ENCODE data around the gene SPAG17. TPM values are rescaled to one million over a fixed set of nuclear protein-coding genes. Genes with fewer than 3 reads are reported as not detected.

SPAG17 gene
- total and polyA plus RNA-seq, 2 of the 4 experiments (the other 2 are of a cell fraction), result 0.10 TPM; not detected in 1

DNA sequence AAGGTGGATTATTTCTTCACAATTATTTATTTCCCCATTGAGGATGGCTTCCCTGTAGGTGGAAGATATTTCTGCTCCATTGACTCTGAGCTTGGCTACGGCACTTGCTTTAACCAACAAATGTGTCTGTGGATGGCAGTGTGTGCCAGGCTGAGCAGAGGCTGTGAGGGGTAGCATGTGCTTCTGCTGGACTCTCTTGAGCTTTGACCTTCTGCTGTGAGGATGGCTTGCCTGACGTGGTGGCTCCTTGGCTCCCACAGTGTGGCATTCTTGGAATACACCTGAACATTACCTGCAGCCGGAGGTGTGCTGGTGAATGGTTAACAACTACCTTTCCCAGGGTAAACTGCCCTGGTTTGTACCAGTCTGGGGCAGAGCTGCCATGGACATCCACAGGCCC, 208.6 kb downstream of the SPAG17 start:
- CTCF ChIA-PET, result no interaction called here
- dilution Hi-C loops (cut with HindIII; ENCODE audit: low sequenced_read_pairs, unreplicated experiment), result no loop called here
- no TSS peak for BruUV-seq (replicated peaks)

More for the DNA sequence above, 208.6 kb downstream of the SPAG17 start:
- TF ChIP-seq, protein P1, sequence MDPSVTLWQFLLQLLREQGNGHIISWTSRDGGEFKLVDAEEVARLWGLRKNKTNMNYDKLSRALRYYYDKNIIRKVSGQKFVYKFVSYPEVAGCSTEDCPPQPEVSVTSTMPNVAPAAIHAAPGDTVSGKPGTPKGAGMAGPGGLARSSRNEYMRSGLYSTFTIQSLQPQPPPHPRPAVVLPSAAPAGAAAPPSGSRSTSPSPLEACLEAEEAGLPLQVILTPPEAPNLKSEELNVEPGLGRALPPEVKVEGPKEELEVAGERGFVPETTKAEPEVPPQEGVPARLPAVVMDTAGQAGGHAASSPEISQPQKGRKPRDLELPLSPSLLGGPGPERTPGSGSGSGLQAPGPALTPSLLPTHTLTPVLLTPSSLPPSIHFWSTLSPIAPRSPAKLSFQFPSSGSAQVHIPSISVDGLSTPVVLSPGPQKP (IDR thresholded peaks at IDR 0.05; ENCODE audit: borderline replicate concordance, low read depth, low read length), result no peak
- TF ChIP-seq MAFK (IDR thresholded peaks at IDR 0.05; ENCODE audit: low read depth, low read length) (no peak), NFE2L2 (IDR thresholded peaks at IDR 0.05; ENCODE audit: low read depth, low read length) (no peak), CHD1 (IDR thresholded peaks at IDR 0.05; ENCODE audit: low read depth, low read length) (no peak), FOS (IDR thresholded peaks at IDR 0.05; ENCODE audit: low read depth, low read length) (no peak), POLR2A (IDR thresholded peaks at IDR 0.05; ENCODE audit: low read depth, low read length) (no peak), MAZ (IDR thresholded peaks at IDR 0.05; ENCODE audit: borderline replicate concordance, low read depth, low read length) (no peak), SMC3 (IDR thresholded peaks at IDR 0.05; ENCODE audit: low read depth, low read length) (no peak), RFX5 (IDR thresholded peaks at IDR 0.05; ENCODE audit: low read depth, low read length) (no peak)
- TF ChIP-seq, protein P2, sequence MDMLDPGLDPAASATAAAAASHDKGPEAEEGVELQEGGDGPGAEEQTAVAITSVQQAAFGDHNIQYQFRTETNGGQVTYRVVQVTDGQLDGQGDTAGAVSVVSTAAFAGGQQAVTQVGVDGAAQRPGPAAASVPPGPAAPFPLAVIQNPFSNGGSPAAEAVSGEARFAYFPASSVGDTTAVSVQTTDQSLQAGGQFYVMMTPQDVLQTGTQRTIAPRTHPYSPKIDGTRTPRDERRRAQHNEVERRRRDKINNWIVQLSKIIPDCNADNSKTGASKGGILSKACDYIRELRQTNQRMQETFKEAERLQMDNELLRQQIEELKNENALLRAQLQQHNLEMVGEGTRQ (IDR thresholded peaks at IDR 0.05; ENCODE audit: low read depth, low read length), result no peak
- Histone ChIP-seq H2BK15ac (ENCODE audit: low read depth, low read length) (no peak overlapping the region), H3K9me1 (ENCODE audit: insufficient read depth, low read length) (no peaks in the 10 kb centered on the region; the same call in 1 of the 2 replicates), H3K18ac (ENCODE audit: low read depth, low read length) (no peak overlapping the region), H3K56ac (ENCODE audit: extremely low read depth, insufficient read depth, low read length) (no peak overlapping the region), H2AK5ac (ENCODE audit: low read depth, low read length) (no peak overlapping the region), H3K4ac (ENCODE audit: low read depth, low read length) (no peak overlapping the region), H2BK20ac (ENCODE audit: low read depth, low read length) (no peak overlapping the region), H3K36me3 (ENCODE audit: control insufficient read depth, insufficient read depth, low read length) (no peaks in the 10 kb centered on the region), H4K91ac (ENCODE audit: insufficient read depth, low read depth, low read length) (no peak overlapping the region), H3K9ac (ENCODE audit: low read depth, low read length) (no peak overlapping the region), H3K14ac (replicated peaks; ENCODE audit: low read depth, low read length) (no peak overlapping the region), H3K4me3 (ENCODE audit: insufficient read depth, low read depth, low read length) (no peak overlapping the region), H3K4me1 (ENCODE audit: control insufficient read depth, insufficient read depth, low read length) (no peaks in the 10 kb centered on the region), H2BK5ac (ENCODE audit: low read depth, low read length, poor library complexity, severe bottlenecking) (no peak overlapping the region), H3K27me3 (ENCODE audit: control insufficient read depth, insufficient read depth, low read length) (peaks cover 6% of the 10 kb centered on the region), H4K5ac (ENCODE audit: low read depth, low read length) (no peak overlapping the region), H2AFZ (replicated peaks; ENCODE audit: low read length, poor library complexity) (no peak overlapping the region), H4K20me1 (ENCODE audit: insufficient read depth, low read length) (no peaks in the 10 kb centered on the region), H2AK9ac (replicated peaks; ENCODE audit: low read depth, low read length, poor library complexity) (no peak overlapping the region), H3K27ac (ENCODE audit: insufficient read depth, low read length) (no peak overlapping the region), H4K8ac (ENCODE audit: low read depth in 2 of 2, low read length in 2 of 2) (no peak overlapping the region), H3K23ac (ENCODE audit: low read depth, low read length) (no peak overlapping the region), H2BK120ac (ENCODE audit: low read depth, low read length) (no peak overlapping the region), H3K79me1 (ENCODE audit: low read depth in 1 of 2, low read length in 2 of 2) (no peaks in the 10 kb centered on the region), H3K9me3 (ENCODE audit: control insufficient read depth, insufficient read depth, low read length) (no peaks in the 10 kb centered on the region), H3K4me2 (ENCODE audit: low read depth, low read length) (no peak overlapping the region)
- in situ Hi-C loops (cut with MboI; ENCODE audit: low sequenced_read_pairs) (no loop called here), intact Hi-C loops (cut with micrococcal nuclease) (no loop called here)
- 80% methylated on average over 1 of the region's 3 CpGs; no CpG with 5 or more reads in 1 of the 2 experiments for WGBS, 2 experiments (ENCODE audit: extremely low coverage in 2 of 2, insufficient read length in 1 of 2)
- ATAC-seq (ENCODE audit: low read depth) (no peak), DNase-seq (no peak)
- POLR2A ChIA-PET (ENCODE audit: unreplicated experiment), result no interaction called here

Measured in IMR-90 (cell line).